Left colon (tissue), 2 donors: ENCODE measurements around the gene TINCR. TPM values are rescaled to one million over a fixed set of nuclear protein-coding genes. Genes with fewer than 3 reads are reported as not detected.
"Not testable (repeated sequence)": the region's sequence is repeated elsewhere in the genome, so short reads cannot be mapped to it uniquely, and the experiment has no call there.

Experiments
- ATAC-seq: fragments of 200-7000 bp; cut with Tn5 transposase; one replicate; pipeline ENCODE4 v1.9.1; 2020; ENCODE audit warnings: mild to moderate bottlenecking, moderate library complexity
- DNase-seq, 2 donors: peaks; one replicate each; pipeline ENCODE4 v3.0.0-alpha.2; 2020
- intact Hi-C, 2 donors: fragments of 100-400 bp; cut with DNase I in 1 of 2; cut with micrococcal nuclease in 1 of 2; formaldehyde crosslinking; loops; one replicate each; pipeline versions ENCODE4 v1.11.2 to v1.14.0; 2022; cut with DNase I, micrococcal nuclease
- long read RNA-seq: library from polyadenylated mRNA; unstranded; transcript quantifications from one replicate; pipeline ENCODE4 v2.0.0, GENCODE V29; 2021
- total RNA-seq, 2 donors: library from RNA; stranded (reverse); fragmentation: NEBNext Ultra II Directional; extraction: Animal tissue kit (Norgen Biotek cat#: 25700); gene quantifications; one replicate each; pipeline ENCODE4 v1.2.1, GENCODE V29; 2021
- donor health status: DM: no; HTN: no; CAD: no.
- donor health status: DM: yes; HTN: yes; CAD: no.

Gene TINCR
- 1 to 10 TPM; 7.2 to 7.5 TPM for total RNA-seq
- long read RNA-seq, transcript TINCR-204 (2 exons, 603 nt), result major isoform, 6 of 10 reads
- long read RNA-seq, partial matches to known transcripts, result 0 of 10 reads
- long read RNA-seq, other reads (novel, unspliced or antisense), result 1 of 10 reads

GRCh38 chr19:5567360-5567969, at the start of gene TINCR:
Gene TINCR (minus strand): TSS chr19:5567953.
- intact Hi-C loops, result no loop called here
- DNase-seq, result no peak
- ATAC-seq, result peak; percentile 55

- intact Hi-C loops, result no loop called here
- DNase-seq (no peak), ATAC-seq (no peak)
Observed at GRCh38 chr19:5617080-5617479, 49.3 kb upstream of the TINCR start.

- DNase-seq, result no peak
- no peak for ATAC-seq
- intact Hi-C loops, result no loop called here
Observed at GRCh38 chr19:5615756-5616327, 48.1 kb upstream of the TINCR start.

- intact Hi-C loops, result no loop called here
- ATAC-seq (no peak), DNase-seq (no peak)
Observed at GRCh38 chr19:5612891-5613865, 45.4 kb upstream of the TINCR start.

GRCh38 chr19:5609881-5610448, 42.2 kb upstream of the TINCR start:
- DNase-seq (no peak), ATAC-seq (no peak)
- intact Hi-C loops, result no loop called here

- intact Hi-C loops, ATAC-seq, DNase-seq: not testable (repeated sequence)
Observed at GRCh38 chr19:5608766-5609165, 41.0 kb upstream of the TINCR start.

GRCh38 chr19:5608291-5608690, 40.5 kb upstream of the TINCR start:
- DNase-seq (no peak), ATAC-seq (no peak)
- intact Hi-C loops, result no loop called here

GRCh38 chr19:5607318-5608275, 39.8 kb upstream of the TINCR start:
- ATAC-seq, result no peak
- DNase-seq, result no peak
- intact Hi-C loops, result no loop called here

- intact Hi-C loops, result no loop called here
- no peak for DNase-seq
- ATAC-seq, result no peak
Observed at GRCh38 chr19:5605362-5605761, 37.6 kb upstream of the TINCR start.

- ATAC-seq, result no peak
- intact Hi-C loops, result no loop called here
- no peak for DNase-seq
Observed at GRCh38 chr19:5603626-5604025, 35.9 kb upstream of the TINCR start.

GRCh38 chr19:5600797-5601196, 33.0 kb upstream of the TINCR start:
- DNase-seq (no peak), ATAC-seq (no peak)
- intact Hi-C loops, result no loop called here

GRCh38 chr19:5595745-5596144, 28.0 kb upstream of the TINCR start:
- intact Hi-C loops, result no loop called here
- ATAC-seq (no peak), DNase-seq (no peak)

GRCh38 chr19:5595129-5595528, 27.4 kb upstream of the TINCR start:
- DNase-seq (no peak), ATAC-seq (no peak)
- intact Hi-C loops, result no loop called here

GRCh38 chr19:5594521-5594950, 26.8 kb upstream of the TINCR start:
- intact Hi-C loops, result no loop called here
- peak; percentile 95 for ATAC-seq
- DNase-seq, result no peak

GRCh38 chr19:5593343-5594255, 25.8 kb upstream of the TINCR start:
- intact Hi-C loops, result no loop called here
- DNase-seq, result no peak
- no peak for ATAC-seq

GRCh38 chr19:5592531-5593342, 25.0 kb upstream of the TINCR start:
- DNase-seq (no peak), ATAC-seq (no peak)
- intact Hi-C loops, result no loop called here
